Neural crest cell (in vitro differentiated cells): Measurements from ENCODE around the gene ITGB7. TPM values are rescaled to one million over a fixed set of nuclear protein-coding genes. Genes with fewer than 3 reads are reported as not detected.

ENCODE experiments used
- DNase-seq: peaks from one replicate; pipeline ENCODE4 v3.0.0; 2021; ENCODE audit warnings: low read depth, mixed read lengths, low spot score
- H3K27ac Mint-ChIP-seq: one replicate; pipeline ENCODE4 v1.8.0; 2021; ENCODE audit warnings: mild to moderate bottlenecking, mixed read lengths; ENCODE audit not compliant: unreplicated experiment
- H3K27me3 Mint-ChIP-seq: 2 replicates; pipeline ENCODE4 v1.8.0; 2021; ENCODE audit warnings: low read depth, mild to moderate bottlenecking, mixed read lengths
- H3K36me3 Mint-ChIP-seq: 2 replicates; pipeline ENCODE4 v1.8.0; 2021; ENCODE audit warnings: low read depth, mild to moderate bottlenecking, mixed read lengths
- H3K4me1 Mint-ChIP-seq: 2 replicates; pipeline ENCODE4 v1.8.0; 2021; ENCODE audit warnings: mixed read lengths
- H3K4me3 Mint-ChIP-seq: one replicate; pipeline ENCODE4 v1.8.0; 2021; ENCODE audit warnings: mild to moderate bottlenecking, mixed read lengths
- H3K9me3 Mint-ChIP-seq: 2 replicates; pipeline ENCODE4 v1.8.0; 2021; ENCODE audit warnings: mixed read lengths
- total RNA-seq: library from RNA; stranded (reverse); gene quantifications from 2 replicates; pipeline ENCODE4 v1.2.1, GENCODE V29; 2021
- TF ChIP-seq, protein P1 (sequence below): fragments of 200-600 bp; sonication (generic); conservative IDR thresholded peaks from 2 replicates; pipeline ENCODE4 v1.5.0; 2021; ENCODE audit warnings: antibody characterized with exemption, mild to moderate bottlenecking

Gene ITGB7
- total RNA-seq, 1 donor from 2014 or later = not detected

DNA sequence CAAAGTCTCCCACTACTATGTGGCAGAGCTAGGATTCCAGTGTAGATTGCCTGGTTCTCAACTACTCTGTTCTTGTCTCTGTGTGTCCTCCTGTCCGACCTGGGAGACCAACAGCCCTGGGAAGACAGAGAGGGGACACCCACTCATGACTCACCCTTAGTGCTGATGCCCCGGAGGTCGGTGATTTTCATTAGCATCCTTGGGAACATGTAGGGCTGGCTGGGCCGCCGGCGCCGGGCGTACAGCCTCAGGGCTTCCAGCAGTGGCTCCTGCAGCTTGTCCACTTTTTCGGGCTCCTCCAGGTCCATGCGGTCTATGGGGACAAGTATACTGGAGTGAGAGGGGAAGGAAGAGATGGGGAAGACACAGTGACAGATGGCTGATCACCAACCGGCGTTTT is 5.9 kb upstream of the ITGB7 start:
- no peak for DNase-seq
- H3K4me3 Mint-ChIP-seq = no peak overlapping the region
- peaks cover 53% of the 10 kb centered on the region for H3K4me1 Mint-ChIP-seq
- peaks cover 36% of the 10 kb centered on the region for H3K27me3 Mint-ChIP-seq
- H3K27ac Mint-ChIP-seq = no peak overlapping the region
- H3K9me3 Mint-ChIP-seq = no peaks in the 10 kb centered on the region
- no peaks in the 10 kb centered on the region for H3K36me3 Mint-ChIP-seq
- TF ChIP-seq, protein P1, sequence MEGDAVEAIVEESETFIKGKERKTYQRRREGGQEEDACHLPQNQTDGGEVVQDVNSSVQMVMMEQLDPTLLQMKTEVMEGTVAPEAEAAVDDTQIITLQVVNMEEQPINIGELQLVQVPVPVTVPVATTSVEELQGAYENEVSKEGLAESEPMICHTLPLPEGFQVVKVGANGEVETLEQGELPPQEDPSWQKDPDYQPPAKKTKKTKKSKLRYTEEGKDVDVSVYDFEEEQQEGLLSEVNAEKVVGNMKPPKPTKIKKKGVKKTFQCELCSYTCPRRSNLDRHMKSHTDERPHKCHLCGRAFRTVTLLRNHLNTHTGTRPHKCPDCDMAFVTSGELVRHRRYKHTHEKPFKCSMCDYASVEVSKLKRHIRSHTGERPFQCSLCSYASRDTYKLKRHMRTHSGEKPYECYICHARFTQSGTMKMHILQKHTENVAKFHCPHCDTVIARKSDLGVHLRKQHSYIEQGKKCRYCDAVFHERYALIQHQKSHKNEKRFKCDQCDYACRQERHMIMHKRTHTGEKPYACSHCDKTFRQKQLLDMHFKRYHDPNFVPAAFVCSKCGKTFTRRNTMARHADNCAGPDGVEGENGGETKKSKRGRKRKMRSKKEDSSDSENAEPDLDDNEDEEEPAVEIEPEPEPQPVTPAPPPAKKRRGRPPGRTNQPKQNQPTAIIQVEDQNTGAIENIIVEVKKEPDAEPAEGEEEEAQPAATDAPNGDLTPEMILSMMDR = no peak

DNA sequence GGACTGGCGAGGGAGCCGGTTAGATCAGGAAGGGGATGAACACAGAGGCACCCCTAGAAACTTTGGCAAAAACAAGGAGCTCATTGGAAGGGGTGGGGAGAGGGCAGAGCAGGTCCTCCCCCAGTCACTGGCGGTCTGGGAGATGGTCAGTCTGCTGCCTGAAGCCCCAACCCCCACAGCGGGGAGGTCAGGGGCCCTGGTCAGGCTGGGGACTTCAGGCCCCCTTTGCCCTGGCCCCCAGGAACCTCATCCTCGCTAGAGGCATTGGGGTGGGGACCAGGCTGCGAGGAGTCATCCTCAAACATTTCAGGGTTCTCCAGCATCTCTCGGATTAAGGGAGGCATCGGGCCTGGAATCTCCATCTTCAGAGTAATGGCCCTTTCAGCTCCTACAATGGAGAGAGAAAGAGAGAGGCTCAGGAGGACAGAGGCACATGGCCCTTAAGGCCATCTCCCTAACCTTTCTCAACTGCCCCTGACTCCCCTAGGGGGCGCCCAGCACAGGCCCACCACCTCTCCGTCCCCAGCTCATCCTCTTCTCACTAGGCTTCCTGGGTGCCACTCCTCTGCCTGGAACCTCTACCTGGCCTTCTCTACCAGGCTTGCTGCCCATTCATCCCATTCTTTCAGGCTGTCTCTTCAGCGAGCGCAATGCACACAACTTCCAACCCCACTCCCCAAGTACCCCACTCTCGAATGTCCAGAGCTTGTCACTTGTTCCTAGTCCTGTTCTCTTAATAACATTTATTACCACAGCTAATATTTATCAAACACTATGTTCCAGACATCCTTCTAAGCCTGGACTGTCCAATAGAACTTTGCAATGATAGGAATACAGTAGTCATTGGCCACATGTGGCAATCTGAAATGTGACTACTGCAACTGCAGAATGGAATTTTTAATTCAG is 4.7 kb upstream of the ITGB7 start:
- TF ChIP-seq, protein P1 = peak; percentile 54
- Mint-ChIP-seq H3K36me3 (no peaks in the 10 kb centered on the region), H3K27ac (no peak overlapping the region), H3K4me3 (no peak overlapping the region), H3K9me3 (no peaks in the 10 kb centered on the region), H3K4me1 (peaks cover 42% of the 10 kb centered on the region), H3K27me3 (peaks cover 28% of the 10 kb centered on the region)
- no peak for DNase-seq

DNA sequence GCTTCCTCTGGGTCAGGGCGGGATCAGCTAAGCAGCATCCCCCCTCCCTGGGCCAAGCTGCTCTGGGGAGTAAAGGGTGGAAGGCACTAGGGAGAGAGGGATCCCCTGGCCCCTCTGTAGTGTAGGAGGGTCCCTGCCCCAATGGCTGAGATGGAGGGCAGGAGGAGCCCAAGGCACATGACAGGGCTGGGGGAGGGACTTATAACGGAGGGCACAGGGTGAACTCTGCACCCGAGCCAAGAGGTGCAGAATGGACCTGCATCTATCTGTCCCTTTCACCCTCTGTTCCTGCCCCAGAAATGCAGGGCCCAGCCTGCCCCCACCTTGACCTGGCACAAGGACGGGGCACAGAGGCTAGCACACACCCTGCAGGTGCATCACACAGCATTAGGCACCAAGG is 3.8 kb upstream of the ITGB7 start:
- peaks cover 20% of the 10 kb centered on the region for H3K27me3 Mint-ChIP-seq
- H3K27ac Mint-ChIP-seq = no peak overlapping the region
- H3K4me1 Mint-ChIP-seq = peaks cover 36% of the 10 kb centered on the region
- DNase-seq = no peak
- TF ChIP-seq, protein P1 = no peak
- no peak overlapping the region for H3K4me3 Mint-ChIP-seq
- no peaks in the 10 kb centered on the region for H3K36me3 Mint-ChIP-seq
- H3K9me3 Mint-ChIP-seq = no peaks in the 10 kb centered on the region

DNA sequence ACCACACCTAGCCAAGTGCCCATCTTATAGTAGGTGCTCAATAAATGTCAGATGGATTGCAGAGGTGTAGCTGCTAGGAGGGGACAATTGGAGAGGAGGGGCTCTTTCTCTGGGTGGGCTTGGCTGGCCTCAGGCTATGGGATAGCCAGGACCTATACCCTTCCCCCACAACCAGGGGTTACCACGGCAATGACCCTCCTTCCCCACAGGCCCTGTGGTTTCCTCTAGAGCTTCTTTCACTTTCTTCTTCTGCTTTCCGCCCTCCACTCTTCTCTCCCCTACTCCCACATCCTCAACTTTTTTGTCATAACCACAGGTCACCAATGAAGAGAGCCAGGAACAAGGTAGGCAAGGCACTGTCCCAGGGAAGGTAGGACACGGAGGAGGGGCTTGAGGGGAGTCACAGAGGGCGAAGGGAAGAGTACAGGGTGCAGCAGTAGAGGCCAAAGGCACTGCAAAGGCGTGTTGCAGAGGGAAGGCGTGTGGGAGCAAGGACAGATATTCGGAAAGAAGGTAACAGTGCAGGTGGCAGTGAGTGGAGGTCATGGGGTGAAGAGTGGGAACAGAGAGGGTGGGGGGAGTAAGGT is 1.9 kb upstream of the ITGB7 start:
- H3K27ac Mint-ChIP-seq = no peak overlapping the region
- TF ChIP-seq, protein P1 = no peak

DNA sequence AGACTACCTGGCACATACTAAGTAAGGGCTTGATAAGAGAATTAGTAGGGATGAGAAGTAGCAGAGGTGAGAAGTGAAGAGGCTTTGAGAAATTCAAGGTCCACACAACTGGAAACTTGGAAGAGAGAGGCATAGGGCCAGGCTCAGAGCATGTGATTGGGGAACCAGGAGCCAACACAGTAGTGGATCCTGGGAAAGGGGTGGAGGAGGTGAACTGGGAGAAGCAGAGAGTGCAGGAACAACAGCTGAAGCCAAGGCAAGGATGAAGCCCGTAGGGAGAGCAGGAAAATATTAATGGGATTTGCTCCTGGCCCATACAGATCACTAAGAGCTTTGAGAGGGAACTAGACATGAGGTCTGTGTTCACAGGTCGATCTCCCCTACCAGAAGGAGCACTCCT is 1.4 kb upstream of the ITGB7 start:
- Mint-ChIP-seq H3K27me3 (peaks cover 13% of the 10 kb centered on the region), H3K27ac (no peak overlapping the region), H3K36me3 (no peaks in the 10 kb centered on the region), H3K9me3 (no peaks in the 10 kb centered on the region), H3K4me3 (no peak overlapping the region), H3K4me1 (peaks cover 14% of the 10 kb centered on the region)
- TF ChIP-seq, protein P1 = no peak
- DNase-seq = no peak

More for the DNA sequence above, 1.9 kb upstream of the ITGB7 start:
- Mint-ChIP-seq H3K4me1 (peaks cover 19% of the 10 kb centered on the region), H3K36me3 (no peaks in the 10 kb centered on the region), H3K4me3 (no peak overlapping the region), H3K27me3 (peaks cover 16% of the 10 kb centered on the region), H3K9me3 (no peaks in the 10 kb centered on the region)
- DNase-seq = no peak
